GM23338 (cell line): ENCODE measurements around the gene ZDHHC5. TPM values are rescaled to one million over a fixed set of nuclear protein-coding genes. Genes with fewer than 3 reads are reported as not detected.

ENCODE experiments used
- ATAC-seq: fragments of 200-7000 bp; cut with Tn5 transposase; 3 replicates; pipeline ENCODE4 v1.9.1; 2020
- DNase-seq: peaks from one replicate; pipeline ENCODE4 v3.0.0-alpha.2; 2015; ENCODE audit warnings: low spot score
- H2AFZ ChIP-seq: fragments of 200-600 bp; sonication (generic); 2 replicates; pipeline ENCODE4 v1.8.0; 2016; ENCODE audit warnings: antibody characterized with exemption, mild to moderate bottlenecking, moderate library complexity
- H3F3A ChIP-seq: fragments of 200-600 bp; sonication (generic); replicated peaks from 2 replicates; pipeline ENCODE4 v1.8.0; 2017; ENCODE audit warnings: antibody characterized with exemption, mixed run types, low read depth
- H3K27ac ChIP-seq: fragments of 200-600 bp; sonication (generic); 2 replicates; pipeline ENCODE4 v1.6.1; 2016; ENCODE audit warnings: low read depth
- H3K27me3 ChIP-seq: fragments of 200-600 bp; sonication (generic); 2 replicates; pipeline ENCODE4 v1.8.0; 2016; ENCODE audit warnings: mild to moderate bottlenecking, mixed run types, moderate library complexity; ENCODE audit not compliant: insufficient read depth
- H3K36me3 ChIP-seq: fragments of 200-600 bp; sonication (generic); 2 replicates; pipeline ENCODE4 v1.8.0; 2016; ENCODE audit warnings: mild to moderate bottlenecking; ENCODE audit not compliant: insufficient read depth
- H3K4me1 ChIP-seq: fragments of 200-600 bp; sonication (generic); 2 replicates; pipeline ENCODE4 v1.8.0; 2016; ENCODE audit warnings: mild to moderate bottlenecking, moderate library complexity; ENCODE audit not compliant: insufficient read depth
- H3K4me2 ChIP-seq: fragments of 200-600 bp; sonication (generic); 2 replicates; pipeline ENCODE4 v1.7.1; 2017; ENCODE audit warnings: mixed run types
- H3K4me3 ChIP-seq: fragments of 200-600 bp; sonication (generic); 2 replicates; pipeline ENCODE4 v1.6.1; 2016; ENCODE audit warnings: mixed run types
- H3K79me2 ChIP-seq: fragments of 200-600 bp; sonication (generic); replicated peaks from 2 replicates; pipeline ENCODE4 v1.8.0; 2017; ENCODE audit warnings: mild to moderate bottlenecking; ENCODE audit not compliant: insufficient read depth
- H3K9me2 ChIP-seq: fragments of 200-600 bp; sonication (generic); 2 replicates; pipeline ENCODE4 v1.8.0; 2017; ENCODE audit not compliant: insufficient read depth
- H4K20me1 ChIP-seq: fragments of 200-600 bp; sonication (generic); replicated peaks from 2 replicates; pipeline ENCODE4 v1.8.0; 2017; ENCODE audit warnings: mild to moderate bottlenecking; ENCODE audit not compliant: insufficient read depth
- H3K27ac Mint-ChIP-seq: 2 replicates; pipeline ENCODE4 v1.8.0; 2020; ENCODE audit warnings: inconsistent platforms, mild to moderate bottlenecking, moderate library complexity, mixed read lengths
- H3K27me3 Mint-ChIP-seq: 3 replicates; pipeline ENCODE4 v1.8.0; 2022; ENCODE audit warnings: low read depth, mild to moderate bottlenecking, moderate library complexity, mixed read lengths, inconsistent platforms; ENCODE audit not compliant: insufficient read depth, poor library complexity
- H3K36me3 Mint-ChIP-seq: 3 replicates; pipeline ENCODE4 v1.8.0; 2021; ENCODE audit warnings: low read depth, mild to moderate bottlenecking, inconsistent platforms, moderate library complexity, mixed read lengths
- H3K4me1 Mint-ChIP-seq: 3 replicates; pipeline ENCODE4 v1.8.0; 2020; ENCODE audit warnings: mild to moderate bottlenecking, inconsistent platforms, mixed read lengths
- H3K4me3 Mint-ChIP-seq: 3 replicates; pipeline ENCODE4 v1.8.0; 2021; ENCODE audit warnings: moderate library complexity, mild to moderate bottlenecking, inconsistent platforms, mixed read lengths
- H3K9me3 Mint-ChIP-seq: 3 replicates; pipeline ENCODE4 v1.8.0; 2020; ENCODE audit warnings: moderate library complexity, mild to moderate bottlenecking, inconsistent platforms, mixed read lengths
- CREB1 ChIP-seq: fragments of 250-450 bp; sonication (Bioruptor Pico); IDR thresholded peaks from 2 replicates; pipeline ENCODE4 v1.5.0; 2020; ENCODE audit warnings: low read depth, mild to moderate bottlenecking, moderate library complexity
- EZH2 ChIP-seq: fragments of 200-600 bp; sonication (generic); IDR thresholded peaks from one replicate; pipeline ENCODE4 v1.8.0; 2017; ENCODE audit warnings: antibody characterized with exemption, mild to moderate bottlenecking, low read depth; ENCODE audit not compliant: unreplicated experiment
- EZH2phosphoT487 ChIP-seq: fragments of 200-600 bp; sonication (generic); IDR thresholded peaks from one replicate; pipeline ENCODE4 v1.8.1; 2018; ENCODE audit warnings: antibody characterized with exemption; ENCODE audit not compliant: unreplicated experiment
- POLR2AphosphoS5 ChIP-seq: IDR thresholded peaks from 2 replicates; pipeline ENCODE4 v1.6.1; 2016; ENCODE audit warnings: antibody characterized with exemption, low read depth
- STAT1 ChIP-seq: IDR thresholded peaks from one replicate; pipeline ENCODE4 v1.6.1; 2016; ENCODE audit warnings: antibody characterized with exemption; ENCODE audit not compliant: unreplicated experiment
- ZNF114 ChIP-seq: fragments of 250-450 bp; sonication (Bioruptor Pico); IDR thresholded peaks from 2 replicates; pipeline ENCODE4 v1.5.0; 2020; ENCODE audit warnings: mild to moderate bottlenecking, moderate library complexity
- ZNF331 ChIP-seq: fragments of 250-450 bp; sonication (Bioruptor Pico); IDR thresholded peaks from 2 replicates; pipeline ENCODE4 v1.5.0; 2020; ENCODE audit warnings: low read depth, mild to moderate bottlenecking, moderate library complexity
- polyA plus RNA-seq: library from polyadenylated mRNA; unstranded; fragments of >200 nt; fragmentation: Nextera tagmentation; extraction: Ambion mirVana; gene quantifications from 2 replicates; pipeline ENCODE4 v1.2.1, GENCODE V29; 2016
- total RNA-seq: library from RNA; depleted of rRNA; stranded (reverse); fragments of >200 nt; shearing (Covaris generic); gene quantifications from 2 replicates; pipeline ENCODE4 v1.2.3, GENCODE V29; 2014
- TF ChIP-seq, protein P1 (sequence below): IDR thresholded peaks from 2 replicates; pipeline ENCODE4 v1.6.1; 2016; ENCODE audit warnings: antibody characterized with exemption
- TF ChIP-seq, protein P2 (sequence below), 2 experiments: fragments of 200-600 bp in 1 of 2; sonication (generic) in 1 of 2; conservative IDR thresholded peaks; 2 replicates each; pipeline versions ENCODE4 v1.5.1 to v1.6.1; 2016 to 2017; ENCODE audit warnings: antibody characterized with exemption in 2 of 2, low read depth in 2 of 2, mild to moderate bottlenecking in 2 of 2, moderate library complexity in 1 of 2
- TF ChIP-seq, protein P3 (sequence below): IDR thresholded peaks from one replicate; pipeline ENCODE4 v1.6.1; 2018; ENCODE audit warnings: antibody characterized with exemption; ENCODE audit not compliant: unreplicated experiment

Gene ZDHHC5
- total and polyA plus RNA-seq, 2 experiments from 2014 or later, result 16.9 to 42.3 TPM

DNA sequence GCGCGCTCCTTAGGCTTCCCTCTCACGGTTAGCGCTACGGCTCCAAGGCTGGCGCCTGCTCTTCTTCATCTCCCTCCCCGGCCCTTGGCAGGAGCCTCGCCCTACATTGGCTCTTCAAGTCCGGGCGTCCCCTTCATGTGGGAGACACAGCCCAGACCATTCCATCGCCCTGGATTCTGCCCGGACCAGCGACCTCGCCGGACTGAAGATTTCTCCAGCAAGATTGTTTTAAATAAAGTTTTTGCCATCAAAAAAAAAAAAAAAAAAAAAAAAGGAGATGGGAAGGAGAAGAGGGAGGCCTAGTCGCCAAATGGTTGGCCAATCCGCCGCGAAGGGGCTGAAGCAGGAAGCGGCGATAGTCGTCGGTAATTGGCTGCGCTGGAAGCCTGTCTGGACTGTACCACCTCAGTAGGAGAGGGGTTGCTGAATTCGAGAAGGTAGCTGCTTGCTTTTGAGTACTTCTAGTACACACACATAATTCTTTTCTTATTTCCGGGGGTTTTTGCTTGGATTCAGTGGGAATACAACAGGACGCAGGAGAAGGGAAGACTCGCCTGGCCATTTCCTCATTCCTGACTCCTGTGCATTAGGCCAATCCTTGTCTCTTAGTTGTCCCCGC is 688 bp upstream of the ZDHHC5 start:
- peaks cover 2% of the 10 kb centered on the region; the same call in 2 of the 3 replicates for H3K9me3 Mint-ChIP-seq
- peak overlapping the region; percentile 80 for H3K4me2 ChIP-seq
- ATAC-seq (peak; percentile 76), DNase-seq (peak; percentile 99)
- peaks cover 7% of the 10 kb centered on the region; the same call in 1 of the 2 replicates for H4K20me1 ChIP-seq
- H3K79me2 ChIP-seq, result peaks cover 40% of the 10 kb centered on the region
- H3K27ac Mint-ChIP-seq, result peak overlapping the region; percentile 100
- H3K9me2 ChIP-seq, result no peaks in the 10 kb centered on the region
- H3K4me1 Mint-ChIP-seq, result peaks cover 12% of the 10 kb centered on the region
- TF ChIP-seq POLR2AphosphoS5, result peak; percentile 68
- TF ChIP-seq, protein P1, sequence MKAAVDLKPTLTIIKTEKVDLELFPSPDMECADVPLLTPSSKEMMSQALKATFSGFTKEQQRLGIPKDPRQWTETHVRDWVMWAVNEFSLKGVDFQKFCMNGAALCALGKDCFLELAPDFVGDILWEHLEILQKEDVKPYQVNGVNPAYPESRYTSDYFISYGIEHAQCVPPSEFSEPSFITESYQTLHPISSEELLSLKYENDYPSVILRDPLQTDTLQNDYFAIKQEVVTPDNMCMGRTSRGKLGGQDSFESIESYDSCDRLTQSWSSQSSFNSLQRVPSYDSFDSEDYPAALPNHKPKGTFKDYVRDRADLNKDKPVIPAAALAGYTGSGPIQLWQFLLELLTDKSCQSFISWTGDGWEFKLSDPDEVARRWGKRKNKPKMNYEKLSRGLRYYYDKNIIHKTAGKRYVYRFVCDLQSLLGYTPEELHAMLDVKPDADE, result peak; percentile 51; the same call in 1 of the 2 replicates
- TF ChIP-seq, protein P2, sequence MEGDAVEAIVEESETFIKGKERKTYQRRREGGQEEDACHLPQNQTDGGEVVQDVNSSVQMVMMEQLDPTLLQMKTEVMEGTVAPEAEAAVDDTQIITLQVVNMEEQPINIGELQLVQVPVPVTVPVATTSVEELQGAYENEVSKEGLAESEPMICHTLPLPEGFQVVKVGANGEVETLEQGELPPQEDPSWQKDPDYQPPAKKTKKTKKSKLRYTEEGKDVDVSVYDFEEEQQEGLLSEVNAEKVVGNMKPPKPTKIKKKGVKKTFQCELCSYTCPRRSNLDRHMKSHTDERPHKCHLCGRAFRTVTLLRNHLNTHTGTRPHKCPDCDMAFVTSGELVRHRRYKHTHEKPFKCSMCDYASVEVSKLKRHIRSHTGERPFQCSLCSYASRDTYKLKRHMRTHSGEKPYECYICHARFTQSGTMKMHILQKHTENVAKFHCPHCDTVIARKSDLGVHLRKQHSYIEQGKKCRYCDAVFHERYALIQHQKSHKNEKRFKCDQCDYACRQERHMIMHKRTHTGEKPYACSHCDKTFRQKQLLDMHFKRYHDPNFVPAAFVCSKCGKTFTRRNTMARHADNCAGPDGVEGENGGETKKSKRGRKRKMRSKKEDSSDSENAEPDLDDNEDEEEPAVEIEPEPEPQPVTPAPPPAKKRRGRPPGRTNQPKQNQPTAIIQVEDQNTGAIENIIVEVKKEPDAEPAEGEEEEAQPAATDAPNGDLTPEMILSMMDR (conservative IDR thresholded peaks at IDR 0.05; ENCODE audit: low read depth in 2 of 2), result no peak
- peak overlapping the region; percentile 53 for H2AFZ ChIP-seq
- H3K4me1 ChIP-seq, result peaks cover 5% of the 10 kb centered on the region; the same call in 1 of the 2 replicates
- H3K36me3 Mint-ChIP-seq, result peaks cover 14% of the 10 kb centered on the region
- H3K36me3 ChIP-seq, result peaks cover 4% of the 10 kb centered on the region; the same call in 1 of the 2 replicates
- H3K27me3 Mint-ChIP-seq, result peaks cover 18% of the 10 kb centered on the region
- H3K27me3 ChIP-seq, result no peaks in the 10 kb centered on the region
- peaks cover 6% of the 10 kb centered on the region for H3F3A ChIP-seq
- H3K4me3 Mint-ChIP-seq, result peak overlapping the region; percentile 97
- H3K27ac ChIP-seq, result peak overlapping the region; percentile 88
- H3K4me3 ChIP-seq, result peak overlapping the region; percentile 87

DNA sequence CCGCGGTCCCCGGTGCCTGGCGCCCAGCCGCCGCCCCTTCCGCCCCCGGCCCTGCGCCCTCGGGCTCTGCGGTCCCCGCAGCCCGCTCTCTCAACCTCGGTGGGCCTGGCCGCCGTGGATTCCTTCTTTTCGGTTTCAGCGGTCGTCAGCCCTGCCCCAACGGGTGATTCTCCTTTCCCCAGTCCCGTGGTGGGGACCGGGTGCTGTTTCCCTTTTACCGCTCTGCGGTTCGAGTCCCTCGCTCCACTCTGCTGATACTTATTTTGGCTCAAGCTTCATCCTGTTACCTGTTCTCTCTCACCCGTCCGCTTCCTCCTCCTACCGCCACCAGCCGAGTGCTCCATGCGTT is 494 bp downstream of the ZDHHC5 start:
- ATAC-seq, result peak; percentile 10
- Mint-ChIP-seq H3K36me3 (peaks cover 23% of the 10 kb centered on the region), H3K4me3 (peak overlapping the region; percentile 97), H3K27me3 (peaks cover 18% of the 10 kb centered on the region), H3K27ac (peak overlapping the region; percentile 96), H3K9me3 (peaks cover 2% of the 10 kb centered on the region; the same call in 2 of the 3 replicates), H3K4me1 (peaks cover 20% of the 10 kb centered on the region)
- H4K20me1 ChIP-seq, result peaks cover 7% of the 10 kb centered on the region
- peaks cover 5% of the 10 kb centered on the region; the same call in 1 of the 2 replicates for H3K4me1 ChIP-seq
- H3K36me3 ChIP-seq, result peaks cover 13% of the 10 kb centered on the region; the same call in 1 of the 2 replicates
- DNase-seq, result peak; percentile 43
- peak overlapping the region; percentile 88 for H3K4me2 ChIP-seq
- peak overlapping the region; percentile 0; the same call in 1 of the 2 replicates for H2AFZ ChIP-seq
- H3F3A ChIP-seq, result peaks cover 6% of the 10 kb centered on the region
- H3K27me3 ChIP-seq, result no peaks in the 10 kb centered on the region
- peak overlapping the region; percentile 88 for H3K27ac ChIP-seq
- no peaks in the 10 kb centered on the region for H3K9me2 ChIP-seq
- peak overlapping the region; percentile 87 for H3K4me3 ChIP-seq
- H3K79me2 ChIP-seq, result peaks cover 51% of the 10 kb centered on the region
- TF ChIP-seq, protein P1, result no peak
- TF ChIP-seq POLR2AphosphoS5 (no peak), ZNF331 (CRISPR knock-in tag) (no peak), EZH2 (no peak), EZH2phosphoT487 (no peak), ZNF114 (no peak), CREB1 (CRISPR knock-in tag) (no peak), STAT1 (no peak)
- TF ChIP-seq, protein P3, sequence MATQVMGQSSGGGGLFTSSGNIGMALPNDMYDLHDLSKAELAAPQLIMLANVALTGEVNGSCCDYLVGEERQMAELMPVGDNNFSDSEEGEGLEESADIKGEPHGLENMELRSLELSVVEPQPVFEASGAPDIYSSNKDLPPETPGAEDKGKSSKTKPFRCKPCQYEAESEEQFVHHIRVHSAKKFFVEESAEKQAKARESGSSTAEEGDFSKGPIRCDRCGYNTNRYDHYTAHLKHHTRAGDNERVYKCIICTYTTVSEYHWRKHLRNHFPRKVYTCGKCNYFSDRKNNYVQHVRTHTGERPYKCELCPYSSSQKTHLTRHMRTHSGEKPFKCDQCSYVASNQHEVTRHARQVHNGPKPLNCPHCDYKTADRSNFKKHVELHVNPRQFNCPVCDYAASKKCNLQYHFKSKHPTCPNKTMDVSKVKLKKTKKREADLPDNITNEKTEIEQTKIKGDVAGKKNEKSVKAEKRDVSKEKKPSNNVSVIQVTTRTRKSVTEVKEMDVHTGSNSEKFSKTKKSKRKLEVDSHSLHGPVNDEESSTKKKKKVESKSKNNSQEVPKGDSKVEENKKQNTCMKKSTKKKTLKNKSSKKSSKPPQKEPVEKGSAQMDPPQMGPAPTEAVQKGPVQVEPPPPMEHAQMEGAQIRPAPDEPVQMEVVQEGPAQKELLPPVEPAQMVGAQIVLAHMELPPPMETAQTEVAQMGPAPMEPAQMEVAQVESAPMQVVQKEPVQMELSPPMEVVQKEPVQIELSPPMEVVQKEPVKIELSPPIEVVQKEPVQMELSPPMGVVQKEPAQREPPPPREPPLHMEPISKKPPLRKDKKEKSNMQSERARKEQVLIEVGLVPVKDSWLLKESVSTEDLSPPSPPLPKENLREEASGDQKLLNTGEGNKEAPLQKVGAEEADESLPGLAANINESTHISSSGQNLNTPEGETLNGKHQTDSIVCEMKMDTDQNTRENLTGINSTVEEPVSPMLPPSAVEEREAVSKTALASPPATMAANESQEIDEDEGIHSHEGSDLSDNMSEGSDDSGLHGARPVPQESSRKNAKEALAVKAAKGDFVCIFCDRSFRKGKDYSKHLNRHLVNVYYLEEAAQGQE, result no peak
